ENCODE measurements around the gene EHMT1. TPM values are rescaled to one million over a fixed set of nuclear protein-coding genes. Genes with fewer than 3 reads are reported as not detected.

EHMT1 gene
- total and polyA plus RNA-seq, 2 of the 8 experiments (the other 6 are each of a cell fraction or from before 2014, with no cell fraction given) = 95.7 to 163 TPM

DNA sequence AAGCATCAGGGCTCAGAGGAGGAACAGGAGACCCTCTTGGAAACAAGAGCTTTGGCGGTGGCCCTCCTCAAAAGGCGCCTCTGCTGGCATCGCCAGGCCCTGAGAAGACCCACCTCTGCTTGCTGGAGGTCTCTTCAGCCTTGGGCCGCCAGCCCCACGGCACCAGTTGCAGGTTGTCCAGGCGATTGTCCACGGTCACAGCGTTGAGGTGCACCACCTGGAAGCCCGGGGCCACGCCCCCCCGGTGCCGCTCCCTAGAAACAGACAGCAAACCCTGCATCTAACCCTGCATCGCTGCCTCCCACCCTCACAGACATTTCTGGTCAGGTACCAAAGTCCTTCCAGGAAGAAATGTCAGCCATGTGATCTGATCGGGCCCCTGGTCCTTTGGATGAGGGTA lies 32.0 kb upstream of the EHMT1 start (continued):
- TF ChIP-seq, protein P1, sequence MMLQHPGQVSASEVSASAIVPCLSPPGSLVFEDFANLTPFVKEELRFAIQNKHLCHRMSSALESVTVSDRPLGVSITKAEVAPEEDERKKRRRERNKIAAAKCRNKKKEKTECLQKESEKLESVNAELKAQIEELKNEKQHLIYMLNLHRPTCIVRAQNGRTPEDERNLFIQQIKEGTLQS (IDR thresholded peaks at IDR 0.05; ENCODE audit: insufficient read depth, low read depth, low read length) = no peak
- no peak for TF ChIP-seq SRF (IDR thresholded peaks at IDR 0.05; ENCODE audit: low read depth, low read length)
- TF ChIP-seq SIX5 (IDR thresholded peaks at IDR 0.05; ENCODE audit: low read depth, low read length) = no peak
- no peak for TF ChIP-seq TCF12 (IDR thresholded peaks at IDR 0.05; ENCODE audit: low read depth, low read length)

Measured in H1 (cell line).